SH-SY5Y (cell line): ENCODE results near the gene NTSR1.

Source experiments
- GATA2 ChIP-seq: IDR thresholded peaks from 2 replicates; pipeline ENCODE4 v1.6.1; 2011; ENCODE audit warnings: mild to moderate bottlenecking, low read depth, low read length
- GATA3 ChIP-seq: IDR thresholded peaks from 2 replicates; pipeline ENCODE4 v1.6.1; 2011; ENCODE audit warnings: low read depth, mild to moderate bottlenecking, low read length, moderate library complexity

GRCh38 chr20:62739067-62739466 lies 30.4 kb downstream of the NTSR1 start:
- no peak for TF ChIP-seq GATA3
- no peak for TF ChIP-seq GATA2
